Astrocyte (in vitro differentiated cells and primary cell): ENCODE data around the gene PACRG.

Experiments used
- EZH2 ChIP-seq: IDR thresholded peaks from 2 replicates; pipeline ENCODE4 v1.6.1; 2012; ENCODE audit warnings: mild to moderate bottlenecking, low read length, inconsistent platforms; ENCODE audit not compliant: insufficient read depth
- TF ChIP-seq, protein P1 (sequence below): IDR thresholded peaks from 2 replicates; pipeline ENCODE4 v1.5.1; 2011; ENCODE audit warnings: low read depth, mild to moderate bottlenecking, inconsistent platforms, low read length, moderate library complexity; ENCODE audit not compliant: insufficient read depth

DNA sequence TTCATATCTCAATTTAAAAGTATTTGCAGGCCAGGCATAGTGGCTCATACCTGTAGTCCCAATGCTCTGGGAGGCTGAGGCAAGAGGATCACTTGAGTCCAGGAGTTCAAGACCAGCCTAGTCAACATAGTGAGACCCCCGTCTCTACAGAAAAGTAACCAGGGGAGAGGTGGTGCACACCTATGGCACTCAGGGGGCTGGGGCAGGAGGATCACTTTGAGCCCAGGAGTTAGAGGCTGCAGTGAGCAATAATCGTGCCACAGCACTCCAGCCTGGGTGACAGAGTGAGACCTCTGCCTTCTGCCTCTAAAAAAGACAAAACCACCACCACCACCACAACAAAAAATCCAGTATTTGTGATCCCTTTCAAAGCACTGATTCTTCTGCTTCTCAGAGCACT, 501.3 kb downstream of the PACRG start:
- TF ChIP-seq, protein P1, sequence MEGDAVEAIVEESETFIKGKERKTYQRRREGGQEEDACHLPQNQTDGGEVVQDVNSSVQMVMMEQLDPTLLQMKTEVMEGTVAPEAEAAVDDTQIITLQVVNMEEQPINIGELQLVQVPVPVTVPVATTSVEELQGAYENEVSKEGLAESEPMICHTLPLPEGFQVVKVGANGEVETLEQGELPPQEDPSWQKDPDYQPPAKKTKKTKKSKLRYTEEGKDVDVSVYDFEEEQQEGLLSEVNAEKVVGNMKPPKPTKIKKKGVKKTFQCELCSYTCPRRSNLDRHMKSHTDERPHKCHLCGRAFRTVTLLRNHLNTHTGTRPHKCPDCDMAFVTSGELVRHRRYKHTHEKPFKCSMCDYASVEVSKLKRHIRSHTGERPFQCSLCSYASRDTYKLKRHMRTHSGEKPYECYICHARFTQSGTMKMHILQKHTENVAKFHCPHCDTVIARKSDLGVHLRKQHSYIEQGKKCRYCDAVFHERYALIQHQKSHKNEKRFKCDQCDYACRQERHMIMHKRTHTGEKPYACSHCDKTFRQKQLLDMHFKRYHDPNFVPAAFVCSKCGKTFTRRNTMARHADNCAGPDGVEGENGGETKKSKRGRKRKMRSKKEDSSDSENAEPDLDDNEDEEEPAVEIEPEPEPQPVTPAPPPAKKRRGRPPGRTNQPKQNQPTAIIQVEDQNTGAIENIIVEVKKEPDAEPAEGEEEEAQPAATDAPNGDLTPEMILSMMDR: no peak
- no peak for TF ChIP-seq EZH2
